GM20431 (cell line): ENCODE measurements around the gene REXO5.

ENCODE experiments used
- in situ Hi-C: fragments of 300-500 bp; cut with MseI, MboI; formaldehyde crosslinking; loops from one replicate; pipeline ENCODE4 v1.15.0; 2020; ENCODE audit warnings: low sequenced_read_pairs; ENCODE audit not compliant: unreplicated experiment

The REXO5 gene

GRCh38 chr16:20868890-20869289, 62.6 kb downstream of the REXO5 start:
- in situ Hi-C loops = no loop called here

GRCh38 chr16:20870122-20870820, 63.9 kb downstream of the REXO5 start:
- in situ Hi-C loops = no loop called here

GRCh38 chr16:20871258-20871657, 64.9 kb downstream of the REXO5 start:
- in situ Hi-C loops = no loop called here

GRCh38 chr16:20871941-20872815, 65.9 kb downstream of the REXO5 start:
- in situ Hi-C loops = no loop called here

GRCh38 chr16:20873331-20873730, 67.0 kb downstream of the REXO5 start:
- in situ Hi-C loops = no loop called here

- in situ Hi-C loops = no loop called here
Measured at GRCh38 chr16:20874088-20874581, 67.8 kb downstream of the REXO5 start.

GRCh38 chr16:20875355-20875650, 69.0 kb downstream of the REXO5 start:
- in situ Hi-C loops = no loop called here

GRCh38 chr16:20878682-20879147, 72.4 kb downstream of the REXO5 start:
- in situ Hi-C loops = no loop called here

GRCh38 chr16:20879175-20880040, 73.1 kb downstream of the REXO5 start:
- in situ Hi-C loops = no loop called here

GRCh38 chr16:20880867-20881502, 74.7 kb downstream of the REXO5 start:
- in situ Hi-C loops = no loop called here

- in situ Hi-C loops = no loop called here
Measured at GRCh38 chr16:20881503-20881878, 75.2 kb downstream of the REXO5 start.

GRCh38 chr16:20883554-20884239, 77.4 kb downstream of the REXO5 start:
- in situ Hi-C loops = no loop called here

- in situ Hi-C loops = no loop called here
Measured at GRCh38 chr16:20884240-20884556, 77.9 kb downstream of the REXO5 start.

- in situ Hi-C loops = no loop called here
Measured at GRCh38 chr16:20886320-20886719, 80.0 kb downstream of the REXO5 start.

- in situ Hi-C loops = no loop called here
Measured at GRCh38 chr16:20887207-20887606, 80.9 kb downstream of the REXO5 start.

- in situ Hi-C loops = no loop called here
Measured at GRCh38 chr16:20889625-20890275, 83.4 kb downstream of the REXO5 start.

GRCh38 chr16:20894388-20894787, 88.1 kb downstream of the REXO5 start:
- in situ Hi-C loops = no loop called here

GRCh38 chr16:20897253-20897897, 91.0 kb downstream of the REXO5 start:
- in situ Hi-C loops = no loop called here

GRCh38 chr16:20897922-20898321, 91.6 kb downstream of the REXO5 start:
- in situ Hi-C loops = no loop called here
